ENCODE measurements around the gene DET1. TPM values are rescaled to one million over a fixed set of nuclear protein-coding genes. Genes with fewer than 3 reads are reported as not detected.

Gene DET1
- total RNA-seq, 4 donors from 2014 or later = 1.8 to 11.1 (median 9.3) TPM

GRCh38 chr15:88480981-88481380 is 65.5 kb downstream of the DET1 start:
- Histone ChIP-seq H3K4me1 (no peaks in the 10 kb centered on the region), H3K27ac (no peak overlapping the region), H3K36me3 (peaks cover 0 to under 1% (median 0%) of the 10 kb centered on the region in 4 donors), H3K4me3 (no peak overlapping the region), H3K27me3 (no peaks in the 10 kb centered on the region), H3K9me3 (no peaks in the 10 kb centered on the region)
- intact Hi-C loops (cut with DNase I; ENCODE audit: low total_unique reads) = no loop called here
- DNase-seq = no peak
- in situ Hi-C loops (cut with MboI; ENCODE audit: low pct_ligation_motif_present in 1 of 4, low pct_unique_long_range_greater_than_20kb in 1 of 4, low sequenced_read_pairs in 3 of 4) = loop anchor here in 2 of 4 donors (25.0 kb wide), 1 partner anchor 131 kb away; the partner anchor contains the start of gene AEN (in 2 of the 2)
- TF ChIP-seq POLR2AphosphoS5 (IDR thresholded peaks at IDR 0.05) (no peak), CTCF (IDR thresholded peaks at IDR 0.05) (no peak), POLR2A (IDR thresholded peaks at IDR 0.05) (no peak), EP300 (IDR thresholded peaks at IDR 0.05; ENCODE audit: low read depth) (no peak)
- WGBS, 2 donors (ENCODE audit: low coverage in 1 of 2) = 85 to 92% methylated on average over 2 to 8 of the region's 8 CpGs

- H3K36me3 ChIP-seq = peaks cover 0 to 17% (median 0%) of the 10 kb centered on the region in 4 donors
- intact Hi-C loops (cut with DNase I; ENCODE audit: low total_unique reads) = no loop called here
- in situ Hi-C loops (cut with MboI; ENCODE audit: low pct_ligation_motif_present in 1 of 4, low pct_unique_long_range_greater_than_20kb in 1 of 4, low sequenced_read_pairs in 3 of 4) = loop anchor here in 3 of 4 donors (10.0 to 25.0 kb wide), 2 partner anchors 133 to 136 kb away; partner anchors contain the start of gene AEN (in 2 of the 3)
These were observed 67.3 kb downstream of the DET1 start for GRCh38 chr15:88479169-88479568.

GRCh38 chr15:88477904-88478303 is 68.6 kb downstream of the DET1 start:
- WGBS, 2 donors (ENCODE audit: low coverage in 1 of 2) = 92 to 95% methylated on average over 2 to 5 of the region's 5 CpGs
- no peaks in the 10 kb centered on the region for H3K27me3 ChIP-seq
- H3K27ac ChIP-seq = no peak overlapping the region
- DNase-seq = no peak
- H3K9me3 ChIP-seq = no peaks in the 10 kb centered on the region
- in situ Hi-C loops (cut with MboI; ENCODE audit: low pct_ligation_motif_present in 1 of 4, low pct_unique_long_range_greater_than_20kb in 1 of 4, low sequenced_read_pairs in 3 of 4) = loop anchor here in 3 of 4 donors (10.0 to 25.0 kb wide), 2 partner anchors 134 to 137 kb away; partner anchors contain the start of gene AEN (in 2 of the 3)
- H3K36me3 ChIP-seq = peaks cover 0 to 17% (median 3%) of the 10 kb centered on the region in 4 donors
- no peak overlapping the region for H3K4me3 ChIP-seq
- intact Hi-C loops (cut with DNase I; ENCODE audit: low total_unique reads) = no loop called here
- H3K4me1 ChIP-seq = no peaks in the 10 kb centered on the region
- TF ChIP-seq EP300 (IDR thresholded peaks at IDR 0.05; ENCODE audit: low read depth) (no peak), POLR2A (IDR thresholded peaks at IDR 0.05) (no peak), CTCF (IDR thresholded peaks at IDR 0.05) (no peak), POLR2AphosphoS5 (IDR thresholded peaks at IDR 0.05) (no peak)

More at GRCh38 chr15:88479169-88479568, 67.3 kb downstream of the DET1 start:
- Histone ChIP-seq H3K9me3 (no peaks in the 10 kb centered on the region), H3K4me1 (no peaks in the 10 kb centered on the region), H3K27me3 (no peaks in the 10 kb centered on the region), H3K27ac (no peak overlapping the region), H3K4me3 (no peak overlapping the region)
- no peak for DNase-seq
- no peak for TF ChIP-seq POLR2A (IDR thresholded peaks at IDR 0.05)
- no peak for TF ChIP-seq CTCF (IDR thresholded peaks at IDR 0.05)
- no peak for TF ChIP-seq POLR2AphosphoS5 (IDR thresholded peaks at IDR 0.05)
- TF ChIP-seq EP300 (IDR thresholded peaks at IDR 0.05; ENCODE audit: low read depth) = no peak
- 74 to 92% methylated on average over 3 of the region's 3 CpGs for WGBS, 2 donors (ENCODE audit: low coverage in 1 of 2)

DNA sequence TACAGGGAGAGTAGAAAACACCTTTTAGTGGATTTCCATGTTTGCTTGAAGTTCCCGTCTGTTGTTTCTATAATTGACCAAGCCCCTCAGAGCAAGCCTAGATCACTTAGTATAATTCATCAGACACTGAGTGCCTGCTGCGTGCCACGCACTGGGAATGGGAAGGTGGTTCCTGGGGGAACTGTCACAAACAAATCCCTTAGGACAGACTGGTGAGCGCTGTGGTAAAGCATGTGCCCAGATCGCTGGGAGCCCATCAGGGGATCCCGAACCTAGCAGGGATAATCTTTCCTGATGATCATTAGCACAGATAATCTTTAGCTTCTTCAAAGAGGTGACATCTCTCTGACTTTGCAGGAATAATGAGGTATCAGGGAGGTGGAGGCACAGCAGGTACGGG is 69.4 kb downstream of the DET1 start:
- in situ Hi-C loops (cut with MboI; ENCODE audit: low pct_ligation_motif_present in 1 of 4, low pct_unique_long_range_greater_than_20kb in 1 of 4, low sequenced_read_pairs in 3 of 4) (loop anchor here in 3 of 4 donors (10.0 to 25.0 kb wide), 2 partner anchors 135 to 138 kb away; partner anchors contain the start of gene AEN (in 2 of the 3)), intact Hi-C loops (cut with DNase I; ENCODE audit: low total_unique reads) (no loop called here)
- Histone ChIP-seq H3K36me3 (peaks cover 0 to 23% (median 3%) of the 10 kb centered on the region in 4 donors), H3K27ac (no peak overlapping the region), H3K27me3 (no peaks in the 10 kb centered on the region), H3K9me3 (no peaks in the 10 kb centered on the region), H3K4me3 (no peak overlapping the region), H3K4me1 (no peaks in the 10 kb centered on the region)
- WGBS, 2 donors (ENCODE audit: low coverage in 1 of 2) = 82 to 95% methylated on average over 2 to 7 of the region's 7 CpGs
- DNase-seq = no peak
- no peak for TF ChIP-seq POLR2AphosphoS5 (IDR thresholded peaks at IDR 0.05)
- TF ChIP-seq POLR2A (IDR thresholded peaks at IDR 0.05) = no peak
- no peak for TF ChIP-seq CTCF (IDR thresholded peaks at IDR 0.05)
- TF ChIP-seq EP300 (IDR thresholded peaks at IDR 0.05; ENCODE audit: low read depth) = no peak

Data from transverse colon (tissue), 4 donors.